AG09319 (cell line): ENCODE measurements around the gene PDE4D.

Experiments
- DNase-seq: peaks from one replicate; pipeline ENCODE4 v3.0.0-alpha.2; 2010; ENCODE audit warnings: low read depth; ENCODE audit errors: extremely low read depth
- CTCF ChIP-seq: IDR thresholded peaks from 2 replicates; pipeline ENCODE4 v1.5.1; 2011; ENCODE audit warnings: low read depth, mild to moderate bottlenecking, inconsistent platforms, low read length, moderate library complexity

PDE4D gene

GRCh38 chr5:59823420-59823819, 70.1 kb downstream of the PDE4D start:
- TF ChIP-seq CTCF: no peak
- no peak for DNase-seq

GRCh38 chr5:59819806-59820205, 73.7 kb downstream of the PDE4D start:
- no peak for DNase-seq
- TF ChIP-seq CTCF: no peak

- no peak for DNase-seq
- TF ChIP-seq CTCF: no peak
These were observed 76.0 kb downstream of the PDE4D start for GRCh38 chr5:59817536-59817935.

- TF ChIP-seq CTCF: no peak
- no peak for DNase-seq
These were observed 76.7 kb downstream of the PDE4D start for GRCh38 chr5:59816654-59817300.

- TF ChIP-seq CTCF: no peak
- DNase-seq: no peak
These were observed 79.0 kb downstream of the PDE4D start for GRCh38 chr5:59814537-59814872.

- peak; percentile 59 for TF ChIP-seq CTCF
- no peak for DNase-seq
These were observed 79.6 kb downstream of the PDE4D start for GRCh38 chr5:59813761-59814536.

- no peak for DNase-seq
- TF ChIP-seq CTCF: peak; percentile 95
These were observed 83.5 kb downstream of the PDE4D start for GRCh38 chr5:59810041-59810440.
